ENCODE data around the gene PRKN. TPM values are rescaled to one million over a fixed set of nuclear protein-coding genes. Genes with fewer than 3 reads are reported as not detected.

PRKN gene
- total RNA-seq, 2 donors from 2014 or later: 10.7 to 21.2 TPM

GRCh38 chr6:161639772-161640171, 1087.8 kb downstream of the PRKN start:
- intact Hi-C loops (cut with DNase I): no loop called here
- DNase-seq (ENCODE audit: low spot score): no peak
- WGBS: 69% methylated on average over 2 of the region's 2 CpGs

GRCh38 chr6:161637658-161638057, 1089.9 kb downstream of the PRKN start:
- intact Hi-C loops (cut with DNase I): no loop called here
- no peak overlapping the region for H3K4me3 ChIP-seq
- no peaks in the 10 kb centered on the region for H3K4me1 ChIP-seq (replicated peaks)
- H3K27me3 ChIP-seq (replicated peaks; ENCODE audit: insufficient read depth): no peaks in the 10 kb centered on the region
- 83% methylated on average over 1 of the region's 1 CpG for WGBS
- H3K27ac ChIP-seq: no peak overlapping the region
- no peaks in the 10 kb centered on the region for H3K36me3 ChIP-seq
- no peaks in the 10 kb centered on the region for H3K9me3 ChIP-seq
- TF ChIP-seq CTCF (IDR thresholded peaks at IDR 0.05) (no peak), POLR2A (IDR thresholded peaks at IDR 0.05) (no peak), POLR2AphosphoS5 (IDR thresholded peaks at IDR 0.05) (no peak)
- DNase-seq (ENCODE audit: low spot score): no peak

More at GRCh38 chr6:161639772-161640171, 1087.8 kb downstream of the PRKN start:
- H3K27ac ChIP-seq: no peak overlapping the region
- H3K4me3 ChIP-seq: no peak overlapping the region
- TF ChIP-seq POLR2A (IDR thresholded peaks at IDR 0.05): no peak
- no peak for TF ChIP-seq POLR2AphosphoS5 (IDR thresholded peaks at IDR 0.05)
- no peak for TF ChIP-seq CTCF (IDR thresholded peaks at IDR 0.05)
- H3K27me3 ChIP-seq (replicated peaks; ENCODE audit: insufficient read depth): no peaks in the 10 kb centered on the region
- no peaks in the 10 kb centered on the region for H3K36me3 ChIP-seq
- H3K4me1 ChIP-seq (replicated peaks): no peaks in the 10 kb centered on the region
- no peaks in the 10 kb centered on the region for H3K9me3 ChIP-seq

GRCh38 chr6:161636882-161637430, 1090.6 kb downstream of the PRKN start:
- Histone ChIP-seq H3K27ac (no peak overlapping the region), H3K4me1 (replicated peaks) (no peaks in the 10 kb centered on the region), H3K4me3 (no peak overlapping the region), H3K9me3 (no peaks in the 10 kb centered on the region), H3K27me3 (replicated peaks; ENCODE audit: insufficient read depth) (no peaks in the 10 kb centered on the region), H3K36me3 (no peaks in the 10 kb centered on the region)
- no peak for DNase-seq (ENCODE audit: low spot score)
- 81% methylated on average over 6 of the region's 6 CpGs for WGBS
- intact Hi-C loops (cut with DNase I): no loop called here
- TF ChIP-seq POLR2AphosphoS5 (IDR thresholded peaks at IDR 0.05) (no peak), POLR2A (IDR thresholded peaks at IDR 0.05) (no peak), CTCF (IDR thresholded peaks at IDR 0.05) (no peak)

- 91% methylated on average over 6 of the region's 6 CpGs for WGBS
- H3K4me3 ChIP-seq: no peak overlapping the region
- intact Hi-C loops (cut with DNase I): no loop called here
- no peaks in the 10 kb centered on the region for H3K36me3 ChIP-seq
- no peaks in the 10 kb centered on the region for H3K27me3 ChIP-seq (replicated peaks; ENCODE audit: insufficient read depth)
- no peak overlapping the region for H3K27ac ChIP-seq
- no peaks in the 10 kb centered on the region for H3K9me3 ChIP-seq
- no peaks in the 10 kb centered on the region for H3K4me1 ChIP-seq (replicated peaks)
- no peak for DNase-seq (ENCODE audit: low spot score)
- no peak for TF ChIP-seq CTCF (IDR thresholded peaks at IDR 0.05)
Measured at GRCh38 chr6:161635975-161636374, 1091.6 kb downstream of the PRKN start.

- no peak for DNase-seq (ENCODE audit: low spot score)
- Histone ChIP-seq H3K9me3 (no peaks in the 10 kb centered on the region), H3K4me3 (no peak overlapping the region), H3K27me3 (replicated peaks; ENCODE audit: insufficient read depth) (no peaks in the 10 kb centered on the region), H3K36me3 (no peaks in the 10 kb centered on the region), H3K4me1 (replicated peaks) (no peaks in the 10 kb centered on the region), H3K27ac (no peak overlapping the region)
- TF ChIP-seq CTCF (IDR thresholded peaks at IDR 0.05): no peak
- TF ChIP-seq POLR2AphosphoS5 (IDR thresholded peaks at IDR 0.05): no peak
- TF ChIP-seq POLR2A (IDR thresholded peaks at IDR 0.05): no peak
- intact Hi-C loops (cut with DNase I): no loop called here
- WGBS: 94% methylated on average over 8 of the region's 8 CpGs
Measured at GRCh38 chr6:161634916-161635315, 1092.7 kb downstream of the PRKN start.
